AG04450 (cell line): ENCODE results near the gene TLE1. TPM values are rescaled to one million over a fixed set of nuclear protein-coding genes. Genes with fewer than 3 reads are reported as not detected.

ENCODE experiments used
- CTCF ChIA-PET: fragments of 300-600, 350-600 bp; formaldehyde crosslinking; extraction: SDS; loops from one replicate; lab custom pipeline; 2022; ENCODE audit warnings: antibody characterized with exemption, inconsistent platforms; lab: Charles Lee
- POLR2A ChIA-PET: fragments of 350-600 bp; formaldehyde crosslinking; extraction: SDS; loops from one replicate; lab custom pipeline; 2021; ENCODE audit warnings: antibody characterized with exemption, inconsistent platforms; lab: Yijun Ruan, JAX
- DNase-seq: peaks from one replicate; pipeline ENCODE4 v3.0.0-alpha.2; 2011; ENCODE audit warnings: low read depth, low spot score
- H3K27ac ChIP-seq: one replicate; pipeline ENCODE4 v1.5.1; 2012; ENCODE audit warnings: low read depth, low read length, control low read depth
- H3K27me3 ChIP-seq: one replicate; pipeline ENCODE4 v1.6.0; 2012; ENCODE audit warnings: low read length; ENCODE audit not compliant: control insufficient read depth, insufficient read depth
- H3K4me3 ChIP-seq: 2 replicates; pipeline ENCODE4 v1.5.1; 2011; ENCODE audit warnings: mild to moderate bottlenecking, low read depth, low read length, control low read depth
- H3K9me3 ChIP-seq: 2 replicates; pipeline ENCODE4 v1.5.1; 2012; ENCODE audit warnings: low read length; ENCODE audit not compliant: control insufficient read depth, insufficient read depth
- CTCF ChIP-seq: IDR thresholded peaks from 2 replicates; pipeline ENCODE4 v1.5.1; 2011; ENCODE audit warnings: low read depth, low read length, control low read depth, inconsistent platforms
- polyA plus RNA-seq: library from polyadenylated mRNA; depleted of rRNA; stranded (reverse); fragments of >200 nt; gene quantifications from 2 replicates; pipeline ENCODE4 v1.2.3, GENCODE V29; 2011; rRNA removed
- small RNA-seq: library from RNA; depleted of rRNA; stranded (forward); fragments of <200 nt; gene quantifications from one replicate; pipeline ENCODE3, GENCODE V24; 2012; ENCODE audit warnings: low read depth; ENCODE audit not compliant: insufficient read length

The TLE1 gene
- polyA plus RNA-seq, 1 experiment = 42.8 TPM

GRCh38 chr9:81537964-81538363 lies 151.4 kb downstream of the TLE1 start:
- ChIA-PET POLR2A (no interaction called here), CTCF (interaction anchor here (0.5 to 3.6 kb wide), 2 partner anchors 15 to 149 kb away, joined by 3 to 22 read pairs; no protein-coding TSS in a partner anchor)
- TF ChIP-seq CTCF = no peak
- Histone ChIP-seq H3K27me3 (no peaks in the 10 kb centered on the region), H3K27ac (no peak overlapping the region), H3K9me3 (no peaks in the 10 kb centered on the region), H3K4me3 (no peak overlapping the region)
- DNase-seq = no peak

GRCh38 chr9:81536242-81537025 lies 152.9 kb downstream of the TLE1 start:
- Histone ChIP-seq H3K4me3 (no peak overlapping the region), H3K27me3 (no peaks in the 10 kb centered on the region), H3K27ac (no peak overlapping the region), H3K9me3 (no peaks in the 10 kb centered on the region; the same call in 1 of the 2 replicates)
- DNase-seq = no peak
- no peak for TF ChIP-seq CTCF
- POLR2A ChIA-PET = no interaction called here
- CTCF ChIA-PET = no interaction called here

GRCh38 chr9:81535542-81536241 lies 153.7 kb downstream of the TLE1 start:
- Histone ChIP-seq H3K9me3 (no peaks in the 10 kb centered on the region; the same call in 1 of the 2 replicates), H3K27me3 (no peaks in the 10 kb centered on the region), H3K4me3 (no peak overlapping the region), H3K27ac (no peak overlapping the region)
- ChIA-PET POLR2A (no interaction called here), CTCF (no interaction called here)
- no peak for TF ChIP-seq CTCF
- no peak for DNase-seq

GRCh38 chr9:81534138-81534875 lies 155.0 kb downstream of the TLE1 start:
- Histone ChIP-seq H3K27ac (no peak overlapping the region), H3K9me3 (no peaks in the 10 kb centered on the region; the same call in 1 of the 2 replicates), H3K27me3 (no peaks in the 10 kb centered on the region), H3K4me3 (no peak overlapping the region)
- POLR2A ChIA-PET = no interaction called here
- no peak for TF ChIP-seq CTCF
- CTCF ChIA-PET = interaction anchor here (1.0 kb wide), 1 partner anchor 12 kb away, joined by 3 read pairs; no protein-coding TSS in a partner anchor
- no peak for DNase-seq

Small RNAs within 50 kb of the gene (small RNA-seq; reads per million reads assigned to genes)
- gene RNU6-1035P = not detected

Other genes starting within 250 kb of the TLE1 start
- not detected in 2 replicates for gene SPATA31D4, start 238.9 kb upstream of the TLE1 start, polyA plus RNA-seq